Transverse colon (tissue), 4 donors: Measurements from ENCODE around the gene MLLT10. TPM values are rescaled to one million over a fixed set of nuclear protein-coding genes. Genes with fewer than 3 reads are reported as not detected.

Experiments
- DNase-seq: peaks from one replicate; pipeline ENCODE4 v3.0.0-alpha.2; 2019
- H3K27ac ChIP-seq, 4 donors: fragments of 200-600 bp; sonication (generic); 2 replicates each; pipeline ENCODE4 v1.5.1; 2016 to 2018; ENCODE audit warnings: inconsistent platforms in 4 of 4
- H3K27me3 ChIP-seq: fragments of 200-600 bp; sonication (generic); 2 replicates; pipeline ENCODE4 v1.5.1; 2017; ENCODE audit warnings: inconsistent platforms
- H3K36me3 ChIP-seq, 4 donors: fragments of 200-600 bp; sonication (generic); 2 replicates each; pipeline ENCODE4 v1.5.1; 2017 to 2019; ENCODE audit warnings: inconsistent platforms in 4 of 4
- H3K4me1 ChIP-seq, 4 donors: fragments of 200-600 bp; sonication (generic); 2 replicates each; pipeline ENCODE4 v1.5.1; 2017 to 2020; ENCODE audit warnings: inconsistent platforms in 4 of 4
- H3K4me3 ChIP-seq, 4 donors: fragments of 200-600 bp; sonication (generic); 1 replicate in 1 of 4; 2 replicates in 3 of 4; pipeline versions ENCODE4 v1.5.1 to v1.6.1; 2017 to 2019; ENCODE audit warnings: inconsistent platforms in 4 of 4
- H3K9me3 ChIP-seq, 2 donors: fragments of 200-600 bp; sonication (generic); 2 replicates each; pipeline ENCODE4 v1.5.1; 2017 to 2019; ENCODE audit warnings: inconsistent platforms in 2 of 2
- EP300 ChIP-seq: sonication (generic); formaldehyde crosslinking; IDR thresholded peaks from one replicate; pipeline ENCODE4 v1.6.1; 2017; ENCODE audit warnings: antibody characterized with exemption, low read depth
- POLR2A ChIP-seq: fragments of 450-650 bp; IDR thresholded peaks from one replicate; pipeline ENCODE4 v1.6.1; 2016; ENCODE audit warnings: antibody characterized with exemption, mild to moderate bottlenecking, moderate library complexity
- POLR2AphosphoS5 ChIP-seq, 3 donors: sonication (generic); formaldehyde crosslinking; IDR thresholded peaks; one replicate each; pipeline ENCODE4 v1.6.1; 2016; ENCODE audit warnings: antibody characterized with exemption in 3 of 3
- WGBS, 2 donors: methylation state at CpG; one replicate each; pipeline ENCODE4 v1.1.5; 2018; ENCODE audit warnings: low coverage in 1 of 2; 5-methylcytosine and 5-hydroxymethylcytosine counted together
- in situ Hi-C, 4 donors: fragments of 200-750 bp; cut with MboI; loops; one replicate each; pipeline versions ENCODE4 v1.15.0 to v1.15.1; 2017; ENCODE audit warnings: low sequenced_read_pairs in 3 of 4, low pct_ligation_motif_present in 1 of 4, low pct_unique_long_range_greater_than_20kb in 1 of 4
- intact Hi-C: fragments of 100-400 bp; cut with DNase I; formaldehyde crosslinking; loops from one replicate; pipeline ENCODE4 v1.15.1; 2023; ENCODE audit warnings: low total_unique reads
- total RNA-seq, 4 donors: library from RNA; depleted of rRNA; stranded (reverse); fragments of >200 nt; gene quantifications; one replicate each; pipeline ENCODE4 v1.1.0, GENCODE V29; 2016
- TF ChIP-seq, protein P1 (sequence below), 5 experiments: fragments of 200-600 bp in 3 of 5; fragments of 450-650 bp in 2 of 5; sonication (generic) in 3 of 5; IDR thresholded peaks; 1 replicate in 2 of 5; 2 replicates in 3 of 5; pipeline ENCODE4 v1.5.1; 2016 to 2017; ENCODE audit warnings: antibody characterized with exemption in 5 of 5, inconsistent platforms in 3 of 5, mild to moderate bottlenecking in 2 of 5, moderate library complexity in 1 of 5

Gene MLLT10
- total RNA-seq, 4 donors from 2014 or later, result 12.0 to 43.0 (median 28.5) TPM

DNA sequence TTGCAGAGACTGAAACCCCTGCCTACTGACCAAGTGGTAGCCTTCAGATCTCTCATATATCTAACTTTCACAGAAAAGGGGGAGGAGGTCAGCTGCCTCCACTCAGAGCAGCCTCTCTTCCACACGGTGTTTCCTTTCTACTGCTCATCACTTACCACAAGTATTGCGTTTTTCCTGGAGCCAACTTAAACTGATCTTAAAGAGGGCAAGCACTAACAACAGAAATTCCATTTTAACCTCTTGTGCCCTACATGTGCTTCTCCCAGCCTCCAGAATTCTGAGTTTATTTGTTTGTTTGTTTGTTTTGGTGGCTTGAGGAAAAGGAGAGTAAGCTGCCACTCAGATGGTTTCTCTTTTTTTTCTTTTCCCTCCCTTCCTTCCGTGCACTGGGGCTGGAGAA, 27.7 kb upstream of the MLLT10 start:
- DNase-seq, result no peak
- 65 to 88% methylated on average over 1 to 3 of the region's 3 CpGs for WGBS, 2 donors
- Histone ChIP-seq H3K9me3 (no peaks in the 10 kb centered on the region), H3K4me3 (no peak overlapping the region), H3K27ac (no peak overlapping the region), H3K36me3 (no peaks in the 10 kb centered on the region), H3K27me3 (peaks cover 67% of the 10 kb centered on the region), H3K4me1 (peaks cover 0 to 3% (median 0%) of the 10 kb centered on the region in 4 donors)
- TF ChIP-seq EP300, result no peak
- TF ChIP-seq, protein P1, sequence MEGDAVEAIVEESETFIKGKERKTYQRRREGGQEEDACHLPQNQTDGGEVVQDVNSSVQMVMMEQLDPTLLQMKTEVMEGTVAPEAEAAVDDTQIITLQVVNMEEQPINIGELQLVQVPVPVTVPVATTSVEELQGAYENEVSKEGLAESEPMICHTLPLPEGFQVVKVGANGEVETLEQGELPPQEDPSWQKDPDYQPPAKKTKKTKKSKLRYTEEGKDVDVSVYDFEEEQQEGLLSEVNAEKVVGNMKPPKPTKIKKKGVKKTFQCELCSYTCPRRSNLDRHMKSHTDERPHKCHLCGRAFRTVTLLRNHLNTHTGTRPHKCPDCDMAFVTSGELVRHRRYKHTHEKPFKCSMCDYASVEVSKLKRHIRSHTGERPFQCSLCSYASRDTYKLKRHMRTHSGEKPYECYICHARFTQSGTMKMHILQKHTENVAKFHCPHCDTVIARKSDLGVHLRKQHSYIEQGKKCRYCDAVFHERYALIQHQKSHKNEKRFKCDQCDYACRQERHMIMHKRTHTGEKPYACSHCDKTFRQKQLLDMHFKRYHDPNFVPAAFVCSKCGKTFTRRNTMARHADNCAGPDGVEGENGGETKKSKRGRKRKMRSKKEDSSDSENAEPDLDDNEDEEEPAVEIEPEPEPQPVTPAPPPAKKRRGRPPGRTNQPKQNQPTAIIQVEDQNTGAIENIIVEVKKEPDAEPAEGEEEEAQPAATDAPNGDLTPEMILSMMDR (IDR thresholded peaks at IDR 0.05), result no peak
- TF ChIP-seq POLR2A, result no peak
- no peak for TF ChIP-seq POLR2AphosphoS5 (IDR thresholded peaks at IDR 0.05)
- in situ Hi-C loops (loop anchor here in 1 of 4 donors (10.0 to 25.0 kb wide), 2 partner anchors 218 to 806 kb away; partner anchors contain the start of genes BMI1 and COMMD3), intact Hi-C loops (no loop called here)

DNA sequence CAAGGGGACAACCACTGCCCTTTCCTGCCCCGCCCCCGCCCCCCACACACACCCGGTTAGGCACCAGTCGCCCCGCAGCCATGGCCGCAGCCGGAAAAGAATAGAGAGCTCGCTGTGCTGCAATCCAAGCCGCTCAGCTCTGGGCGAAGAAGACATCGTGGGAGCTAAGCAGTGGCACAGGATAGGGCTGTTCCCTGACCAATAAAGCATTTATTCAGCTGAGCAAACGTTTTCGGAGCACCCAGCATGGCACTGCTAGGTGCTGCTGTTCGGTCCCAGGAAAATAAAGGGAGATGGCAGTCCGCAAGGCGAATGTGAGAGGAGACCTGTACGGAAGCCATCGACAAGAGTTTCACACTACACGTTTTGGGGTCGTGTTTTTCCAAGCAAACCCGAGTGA, 26.9 kb upstream of the MLLT10 start:
- WGBS, 2 donors, result 88 to 90% methylated on average over 11 to 21 of the region's 21 CpGs
- no peaks in the 10 kb centered on the region for H3K9me3 ChIP-seq
- intact Hi-C loops, result no loop called here
- no peak overlapping the region for H3K4me3 ChIP-seq
- peaks cover 0 to 11% (median 0%) of the 10 kb centered on the region in 4 donors for H3K4me1 ChIP-seq
- TF ChIP-seq EP300 (no peak), POLR2A (no peak), POLR2AphosphoS5 (IDR thresholded peaks at IDR 0.05) (no peak)
- TF ChIP-seq, protein P1 (IDR thresholded peaks at IDR 0.05), result no peak
- peaks cover 69% of the 10 kb centered on the region for H3K27me3 ChIP-seq
- no peaks in the 10 kb centered on the region for H3K36me3 ChIP-seq
- no peak overlapping the region for H3K27ac ChIP-seq
- in situ Hi-C loops, result loop anchor here in 1 of 4 donors (10.0 to 25.0 kb wide), 2 partner anchors 218 to 805 kb away; partner anchors contain the start of genes BMI1 and COMMD3
- no peak for DNase-seq

DNA sequence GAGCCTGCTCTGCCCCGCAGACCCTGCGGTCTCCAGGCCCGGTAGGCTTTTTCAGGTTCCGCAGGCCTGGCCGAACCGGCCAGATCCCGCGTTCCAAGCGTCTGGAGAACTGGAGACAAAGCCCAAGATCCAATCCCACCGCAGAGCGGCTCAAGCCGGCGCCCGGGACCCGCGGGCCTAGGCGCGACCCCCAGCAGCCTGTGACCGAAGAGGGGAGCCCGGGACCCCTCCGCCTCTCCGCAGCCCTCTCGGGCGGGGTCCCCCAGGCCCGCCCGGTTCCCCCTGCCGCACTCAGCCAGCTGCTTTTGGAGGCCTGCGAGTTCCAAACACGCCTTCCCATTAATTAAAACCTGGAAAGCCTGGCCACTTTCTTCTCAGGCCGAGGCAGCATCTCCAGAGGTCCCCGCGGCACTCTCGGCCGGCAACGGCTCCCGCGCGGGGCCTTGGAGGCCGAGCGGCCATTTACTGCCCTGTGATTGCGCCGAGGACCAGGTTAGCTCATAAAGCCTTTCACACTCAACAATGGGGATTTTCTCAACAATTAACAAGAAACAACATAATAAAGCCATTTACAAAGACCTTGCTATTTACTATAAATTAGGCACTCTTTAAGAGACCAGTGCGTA, 25.2 kb upstream of the MLLT10 start:
- DNase-seq, result no peak
- H3K27me3 ChIP-seq, result peaks cover 78% of the 10 kb centered on the region
- no peaks in the 10 kb centered on the region for H3K36me3 ChIP-seq
- intact Hi-C loops (no loop called here), in situ Hi-C loops (loop anchor here in 1 of 4 donors (10.0 to 25.0 kb wide), 2 partner anchors 216 to 803 kb away; partner anchors contain the start of genes BMI1 and COMMD3)
- 91% methylated on average over 41 of the region's 43 CpGs; no CpG with 5 or more reads in 1 of the 2 donors for WGBS, 2 donors
- peaks cover 0 to 17% (median 0%) of the 10 kb centered on the region in 4 donors for H3K4me1 ChIP-seq
- H3K9me3 ChIP-seq, result no peaks in the 10 kb centered on the region
- no peak overlapping the region for H3K4me3 ChIP-seq
- TF ChIP-seq POLR2AphosphoS5 (IDR thresholded peaks at IDR 0.05) (no peak), POLR2A (no peak), EP300 (no peak)
- TF ChIP-seq, protein P1 (IDR thresholded peaks at IDR 0.05), result no peak
- H3K27ac ChIP-seq, result no peak overlapping the region

DNA sequence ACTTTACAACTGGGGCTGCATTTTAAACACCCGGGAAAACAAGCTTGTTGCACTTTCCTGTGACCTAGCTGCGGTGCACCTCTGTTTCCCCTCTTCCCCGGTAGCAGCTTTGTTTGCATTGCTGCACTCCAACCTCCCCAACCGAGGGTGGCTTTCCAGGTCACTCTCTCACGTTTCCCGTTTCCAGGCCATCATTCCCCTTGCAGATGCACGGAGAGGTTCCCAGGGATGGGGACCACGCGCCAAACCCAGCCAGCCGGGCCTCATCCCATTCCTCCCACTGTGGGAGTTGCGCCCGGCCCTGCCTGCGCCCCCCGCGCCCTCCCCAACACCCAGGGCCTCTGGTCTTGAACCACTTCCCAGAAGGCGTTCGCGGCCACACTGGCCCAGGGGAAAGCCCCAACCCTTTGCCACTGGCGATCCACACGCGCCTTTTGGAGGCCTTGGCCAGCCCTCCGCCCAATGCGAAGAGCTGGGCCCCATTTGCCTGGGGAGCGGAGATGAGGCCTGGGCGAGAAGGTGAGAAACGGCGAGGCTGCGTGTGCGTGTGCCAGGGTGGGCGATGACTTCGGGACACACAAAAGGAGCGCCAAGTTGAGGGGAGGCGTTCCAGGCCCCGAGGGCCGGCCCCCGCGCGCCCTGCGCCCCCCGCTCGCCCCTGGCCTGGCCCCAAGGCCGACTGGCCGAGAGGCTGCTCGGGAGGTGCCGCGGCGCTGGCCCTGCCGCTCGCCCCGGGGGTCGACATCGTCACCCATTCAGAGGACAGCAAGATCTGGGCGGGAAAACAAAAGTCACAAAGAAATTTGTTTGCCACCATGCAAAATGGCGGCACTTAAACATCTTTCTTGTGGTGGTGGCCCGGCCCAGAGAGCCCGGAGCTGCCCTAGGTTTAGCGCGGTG, 24.4 kb upstream of the MLLT10 start:
- 80 to 89% methylated on average over 2 to 54 of the region's 58 CpGs for WGBS, 2 donors
- Histone ChIP-seq H3K4me3 (peak overlapping the region in 3 of 4 donors; percentile 20 to 38 (median 26)), H3K4me1 (peaks cover 0 to 17% (median 0%) of the 10 kb centered on the region in 4 donors), H3K9me3 (no peaks in the 10 kb centered on the region), H3K36me3 (no peaks in the 10 kb centered on the region), H3K27ac (peak overlapping the region in 1 of 4 donors; percentile 23), H3K27me3 (peaks cover 81% of the 10 kb centered on the region)
- DNase-seq, result no peak
- in situ Hi-C loops (loop anchor here in 1 of 4 donors (10.0 to 25.0 kb wide), 2 partner anchors 215 to 803 kb away; partner anchors contain the start of genes BMI1 and COMMD3), intact Hi-C loops (no loop called here)
- TF ChIP-seq, protein P1 (IDR thresholded peaks at IDR 0.05), result no peak
- TF ChIP-seq POLR2AphosphoS5 (IDR thresholded peaks at IDR 0.05) (no peak), EP300 (no peak), POLR2A (no peak)
